ENCODE data around the gene CAT.
A peak's percentile ranks its signal among the peaks of the same experiment; 100 is the strongest.
"Not testable (repeated sequence)": the region's sequence is repeated elsewhere in the genome, so short reads cannot be mapped to it uniquely, and the experiment has no call there.

CAT gene

GRCh38 chr11:34438529-34439507 lies at the start of gene CAT:
Gene CAT, plus strand, starts transcription at chr11:34438934. Its CDS starts 80 bp downstream, at chr11:34439014.
- peak; percentile 96 to 97 for DNase-seq

GRCh38 chr11:34394771-34395300 lies 43.9 kb upstream of the CAT start:
- DNase-seq, result no peak

- DNase-seq, result no peak
These were observed 42.7 kb upstream of the CAT start for GRCh38 chr11:34395916-34396550.

- DNase-seq, result no peak
These were observed 41.6 kb upstream of the CAT start for GRCh38 chr11:34397120-34397519.

GRCh38 chr11:34397811-34398210 lies 40.9 kb upstream of the CAT start:
- no peak for DNase-seq

- DNase-seq, result no peak
These were observed 35.3 kb upstream of the CAT start for GRCh38 chr11:34403431-34403830.

GRCh38 chr11:34404280-34404679 lies 34.5 kb upstream of the CAT start:
- no peak for DNase-seq

GRCh38 chr11:34405079-34405858 lies 33.5 kb upstream of the CAT start:
- DNase-seq, result no peak

- DNase-seq, result no peak
These were observed 32.3 kb upstream of the CAT start for GRCh38 chr11:34406413-34406812.

- DNase-seq, result no peak
These were observed 31.5 kb upstream of the CAT start for GRCh38 chr11:34407121-34407813.

- no peak for DNase-seq
These were observed 30.1 kb upstream of the CAT start for GRCh38 chr11:34408580-34409172.

- DNase-seq, result no peak
These were observed 27.6 kb upstream of the CAT start for GRCh38 chr11:34411111-34411510.

- DNase-seq, result no peak
These were observed 26.9 kb upstream of the CAT start for GRCh38 chr11:34411791-34412190.

- DNase-seq, result no peak
These were observed 25.5 kb upstream of the CAT start for GRCh38 chr11:34413263-34413662.

GRCh38 chr11:34415538-34415937 lies 23.2 kb upstream of the CAT start:
- DNase-seq, result no peak

GRCh38 chr11:34416088-34416487 lies 22.6 kb upstream of the CAT start:
- no peak for DNase-seq

GRCh38 chr11:34416766-34417165 lies 22.0 kb upstream of the CAT start:
- DNase-seq, result no peak

- no peak for DNase-seq
These were observed 21.5 kb upstream of the CAT start for GRCh38 chr11:34417202-34417601.

GRCh38 chr11:34419158-34419557 lies 19.6 kb upstream of the CAT start:
- DNase-seq, result no peak

GRCh38 chr11:34423300-34423699 lies 15.4 kb upstream of the CAT start:
- no peak for DNase-seq

- DNase-seq, result not testable (repeated sequence)
These were observed 13.9 kb upstream of the CAT start for GRCh38 chr11:34424826-34425225.

- DNase-seq, result no peak
These were observed 13.4 kb upstream of the CAT start for GRCh38 chr11:34425360-34425759.
